ENCODE measurements around the gene PHYHIPL. TPM values are rescaled to one million over a fixed set of nuclear protein-coding genes. Genes with fewer than 3 reads are reported as not detected.

The PHYHIPL gene
- total and polyA plus RNA-seq, 4 donors, result 1.3 to 3.0 (median 2.0) TPM

- H3K27ac ChIP-seq (ENCODE audit: low read depth in 1 of 2, low read length in 2 of 2), result no peak overlapping the region
- no peak overlapping the region for H3K9ac ChIP-seq (ENCODE audit: low read depth in 1 of 2, low read length in 2 of 2)
- no peaks in the 10 kb centered on the region for H3K27me3 ChIP-seq (ENCODE audit: control insufficient read depth in 4 of 4, insufficient read depth in 4 of 4, low read length in 3 of 4)
- no peak for DNase-seq (ENCODE audit: low spot score)
- H3K36me3 ChIP-seq (ENCODE audit: control insufficient read depth in 4 of 4, insufficient read depth in 3 of 4, low read depth in 1 of 4, low read length in 3 of 4), result no peaks in the 10 kb centered on the region
- WGBS, result 89% methylated on average over 3 of the region's 3 CpGs
- no peaks in the 10 kb centered on the region for H3K4me1 ChIP-seq (ENCODE audit: control insufficient read depth in 4 of 4, insufficient read depth in 4 of 4, low read length in 3 of 4)
- no peak for TF ChIP-seq JUND (IDR thresholded peaks at IDR 0.05)
- TF ChIP-seq, protein P1, sequence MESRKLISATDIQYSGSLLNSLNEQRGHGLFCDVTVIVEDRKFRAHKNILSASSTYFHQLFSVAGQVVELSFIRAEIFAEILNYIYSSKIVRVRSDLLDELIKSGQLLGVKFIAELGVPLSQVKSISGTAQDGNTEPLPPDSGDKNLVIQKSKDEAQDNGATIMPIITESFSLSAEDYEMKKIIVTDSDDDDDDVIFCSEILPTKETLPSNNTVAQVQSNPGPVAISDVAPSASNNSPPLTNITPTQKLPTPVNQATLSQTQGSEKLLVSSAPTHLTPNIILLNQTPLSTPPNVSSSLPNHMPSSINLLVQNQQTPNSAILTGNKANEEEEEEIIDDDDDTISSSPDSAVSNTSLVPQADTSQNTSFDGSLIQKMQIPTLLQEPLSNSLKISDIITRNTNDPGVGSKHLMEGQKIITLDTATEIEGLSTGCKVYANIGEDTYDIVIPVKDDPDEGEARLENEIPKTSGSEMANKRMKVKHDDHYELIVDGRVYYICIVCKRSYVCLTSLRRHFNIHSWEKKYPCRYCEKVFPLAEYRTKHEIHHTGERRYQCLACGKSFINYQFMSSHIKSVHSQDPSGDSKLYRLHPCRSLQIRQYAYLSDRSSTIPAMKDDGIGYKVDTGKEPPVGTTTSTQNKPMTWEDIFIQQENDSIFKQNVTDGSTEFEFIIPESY (IDR thresholded peaks at IDR 0.05), result no peak
- no peaks in the 10 kb centered on the region for H3K9me3 ChIP-seq (ENCODE audit: control insufficient read depth in 4 of 4, low read length in 3 of 4)
- H3K4me3 ChIP-seq (ENCODE audit: low read depth in 1 of 3, low read length in 3 of 3), result no peak overlapping the region
Measured at GRCh38 chr10:59287587-59288255, 111.3 kb downstream of the PHYHIPL start.

GRCh38 chr10:59289853-59290252, 113.4 kb downstream of the PHYHIPL start:
- no peaks in the 10 kb centered on the region for H3K9me3 ChIP-seq (ENCODE audit: control insufficient read depth in 4 of 4, low read length in 3 of 4)
- TF ChIP-seq RXRA (IDR thresholded peaks at IDR 0.05), result no peak
- TF ChIP-seq, protein P2, sequence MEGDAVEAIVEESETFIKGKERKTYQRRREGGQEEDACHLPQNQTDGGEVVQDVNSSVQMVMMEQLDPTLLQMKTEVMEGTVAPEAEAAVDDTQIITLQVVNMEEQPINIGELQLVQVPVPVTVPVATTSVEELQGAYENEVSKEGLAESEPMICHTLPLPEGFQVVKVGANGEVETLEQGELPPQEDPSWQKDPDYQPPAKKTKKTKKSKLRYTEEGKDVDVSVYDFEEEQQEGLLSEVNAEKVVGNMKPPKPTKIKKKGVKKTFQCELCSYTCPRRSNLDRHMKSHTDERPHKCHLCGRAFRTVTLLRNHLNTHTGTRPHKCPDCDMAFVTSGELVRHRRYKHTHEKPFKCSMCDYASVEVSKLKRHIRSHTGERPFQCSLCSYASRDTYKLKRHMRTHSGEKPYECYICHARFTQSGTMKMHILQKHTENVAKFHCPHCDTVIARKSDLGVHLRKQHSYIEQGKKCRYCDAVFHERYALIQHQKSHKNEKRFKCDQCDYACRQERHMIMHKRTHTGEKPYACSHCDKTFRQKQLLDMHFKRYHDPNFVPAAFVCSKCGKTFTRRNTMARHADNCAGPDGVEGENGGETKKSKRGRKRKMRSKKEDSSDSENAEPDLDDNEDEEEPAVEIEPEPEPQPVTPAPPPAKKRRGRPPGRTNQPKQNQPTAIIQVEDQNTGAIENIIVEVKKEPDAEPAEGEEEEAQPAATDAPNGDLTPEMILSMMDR (IDR thresholded peaks at IDR 0.05; ENCODE audit: low read depth, low read length, missing input control), result no peak
- no peak for TF ChIP-seq SP1 (IDR thresholded peaks at IDR 0.05)
- H3K4me3 ChIP-seq (ENCODE audit: low read depth in 1 of 3, low read length in 3 of 3), result no peak overlapping the region
- H3K27ac ChIP-seq (ENCODE audit: low read depth in 1 of 2, low read length in 2 of 2), result no peak overlapping the region
- no peaks in the 10 kb centered on the region for H3K27me3 ChIP-seq (ENCODE audit: control insufficient read depth in 4 of 4, insufficient read depth in 4 of 4, low read length in 3 of 4)
- H3K36me3 ChIP-seq (ENCODE audit: control insufficient read depth in 4 of 4, insufficient read depth in 3 of 4, low read depth in 1 of 4, low read length in 3 of 4), result no peaks in the 10 kb centered on the region
- no peak for DNase-seq (ENCODE audit: low spot score)
- WGBS, result 87% methylated on average over 3 of the region's 3 CpGs
- H3K4me1 ChIP-seq (ENCODE audit: control insufficient read depth in 4 of 4, insufficient read depth in 4 of 4, low read length in 3 of 4), result no peaks in the 10 kb centered on the region
- no peak overlapping the region for H3K9ac ChIP-seq (ENCODE audit: low read depth in 1 of 2, low read length in 2 of 2)

DNA sequence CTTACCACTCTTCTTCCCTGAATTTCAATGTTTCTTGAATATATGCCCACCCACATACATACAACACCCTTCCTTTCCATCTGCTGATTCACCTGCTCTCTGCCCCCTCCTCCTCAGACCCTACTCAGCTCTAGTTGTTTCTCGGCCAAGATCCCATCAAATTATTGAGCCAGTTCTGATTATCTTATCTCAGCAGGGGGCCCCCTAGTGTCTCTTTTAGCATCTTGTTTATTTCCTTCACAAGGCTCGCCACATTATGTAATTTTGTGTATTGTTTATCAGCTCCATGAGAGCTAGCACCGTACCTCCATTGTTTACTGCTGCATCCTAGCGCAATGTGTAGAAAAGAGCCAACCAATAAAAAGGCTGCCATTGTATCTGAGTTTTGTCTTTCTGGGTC, 114.0 kb downstream of the PHYHIPL start:
- no peak for DNase-seq (ENCODE audit: low spot score)
- Histone ChIP-seq H3K4me3 (ENCODE audit: low read depth in 1 of 3, low read length in 3 of 3) (no peak overlapping the region), H3K36me3 (ENCODE audit: control insufficient read depth in 4 of 4, insufficient read depth in 3 of 4, low read depth in 1 of 4, low read length in 3 of 4) (no peaks in the 10 kb centered on the region), H3K4me1 (ENCODE audit: control insufficient read depth in 4 of 4, insufficient read depth in 4 of 4, low read length in 3 of 4) (no peaks in the 10 kb centered on the region), H3K9me3 (ENCODE audit: control insufficient read depth in 4 of 4, low read length in 3 of 4) (no peaks in the 10 kb centered on the region), H3K27me3 (ENCODE audit: control insufficient read depth in 4 of 4, insufficient read depth in 4 of 4, low read length in 3 of 4) (no peaks in the 10 kb centered on the region), H3K9ac (ENCODE audit: low read depth in 1 of 2, low read length in 2 of 2) (no peak overlapping the region), H3K27ac (ENCODE audit: low read depth in 1 of 2, low read length in 2 of 2) (no peak overlapping the region)
- WGBS, result 79% methylated on average over 4 of the region's 4 CpGs
- TF ChIP-seq RAD21 (IDR thresholded peaks at IDR 0.05) (peak; percentile 38 to 71), SP1 (IDR thresholded peaks at IDR 0.05) (no peak)

Other genes with a start within 250 kb of the PHYHIPL start
- 1 to 10 TPM; 2.1 to 2.2 TPM for gene FAM13C, start 185.9 kb downstream of the PHYHIPL start, total RNA-seq
- 1 to 10 TPM in 1 of 2 donors, under 1 TPM in 1; 0.87 to 2.4 TPM for gene FAM13C, start 185.9 kb downstream of the PHYHIPL start, polyA plus RNA-seq